GM12878 (cell line): ENCODE data around the gene NDUFA12. TPM values are rescaled to one million over a fixed set of nuclear protein-coding genes. Genes with fewer than 3 reads are reported as not detected.
A peak's percentile ranks its signal among the peaks of the same experiment; 100 is the strongest.

Source experiments
- ATAC-seq: fragments of 200-7000 bp; cut with Tn5 transposase; 3 replicates; pipeline ENCODE4 v1.9.1; 2020; ENCODE audit warnings: mild to moderate bottlenecking, moderate library complexity
- BruUV-seq: library from RNA; stranded (reverse); fragments of 400-500 nt; replicated peaks from 2 replicates; lab custom pipeline; 2021; lab: Mats Ljungman, UMichigan
- CTCF ChIA-PET: fragments of 300-600 bp; sonication (Branson Sonifier 250); formaldehyde crosslinking; extraction: SDS; loops from one replicate; lab custom pipeline; 2021; ENCODE audit warnings: inconsistent platforms; lab: Yijun Ruan, JAX
- POLR2A ChIA-PET: fragments of 350-600 bp; formaldehyde crosslinking; extraction: SDS; loops from one replicate; lab custom pipeline; 2021; ENCODE audit warnings: inconsistent platforms; lab: Charles Lee
- RAD21 ChIA-PET: fragments of 300-600 bp; sonication (Branson Sonifier 250); formaldehyde crosslinking; loops from one replicate; lab custom pipeline; 2023; ENCODE audit warnings: antibody characterized with exemption; ENCODE audit not compliant: unreplicated experiment; lab: Charles Lee
- SMC1A ChIA-PET: fragments of 300-600 bp; sonication (Branson Sonifier 250); formaldehyde crosslinking; loops from one replicate; lab custom pipeline; 2023; ENCODE audit not compliant: unreplicated experiment, uncharacterized antibody; lab: Charles Lee
- DNase-seq: peaks from one replicate; pipeline ENCODE4 v3.0.0-alpha.2; 2011; ENCODE audit warnings: low read depth, low spot score
- FAIRE-seq: peaks from 3 replicates; lab custom pipeline; 2011; peaks lifted over from hg19 to GRCh38; lab: Jason Lieb, UNC
- H2AFZ ChIP-seq: 2 replicates; pipeline ENCODE4 v1.6.0; 2011; ENCODE audit warnings: low read depth, low read length, control low read depth; ENCODE audit not compliant: control insufficient read depth
- H3K27ac ChIP-seq: 2 replicates; pipeline ENCODE4 v1.5.1; 2011; ENCODE audit warnings: control low read depth; ENCODE audit not compliant: control insufficient read depth, insufficient read depth
- H3K27me3 ChIP-seq, 2 experiments: replicated peaks in 1 of 2; 2 replicates each; pipeline versions ENCODE4 v1.6.0 to v1.6.1; 2011; ENCODE audit warnings: low read length in 1 of 2; ENCODE audit not compliant: control insufficient read depth in 2 of 2, insufficient read depth in 2 of 2
- H3K36me3 ChIP-seq, 2 experiments: 2 replicates each; pipeline ENCODE4 v1.5.1; 2011; ENCODE audit warnings: low read length in 1 of 2; ENCODE audit not compliant: control insufficient read depth in 2 of 2, insufficient read depth in 2 of 2
- H3K4me1 ChIP-seq: 2 replicates; pipeline ENCODE4 v1.6.1; 2011; ENCODE audit warnings: mild to moderate bottlenecking, low read length, moderate library complexity, mixed read lengths; ENCODE audit not compliant: control insufficient read depth, insufficient read depth
- H3K4me2 ChIP-seq: 2 replicates; pipeline ENCODE4 v1.6.0; 2011; ENCODE audit warnings: control low read depth; ENCODE audit not compliant: control insufficient read depth, insufficient read depth
- H3K4me3 ChIP-seq: fragments of 200-600 bp; sonication (generic); 2 replicates; pipeline ENCODE4 v1.5.1; 2016
- H3K79me2 ChIP-seq: 2 replicates; pipeline ENCODE4 v1.6.0; 2011; ENCODE audit warnings: low read length; ENCODE audit not compliant: control insufficient read depth, insufficient read depth
- H3K9ac ChIP-seq: 2 replicates; pipeline ENCODE4 v1.8.0; 2011; ENCODE audit warnings: low read length, control low read depth, mixed read lengths; ENCODE audit not compliant: control insufficient read depth, insufficient read depth
- H3K9me3 ChIP-seq: replicated peaks from 3 replicates; pipeline ENCODE4 v1.5.1; 2011; ENCODE audit warnings: mild to moderate bottlenecking, low read length; ENCODE audit not compliant: control insufficient read depth, insufficient read depth
- H4K20me1 ChIP-seq: 2 replicates; pipeline ENCODE4 v1.6.0; 2011; ENCODE audit not compliant: control insufficient read depth, insufficient read depth
- CBX5 ChIP-seq: sonication (generic); IDR thresholded peaks from 2 replicates; pipeline ENCODE4 v1.6.1; 2016; ENCODE audit warnings: low read depth, moderate library complexity, mild to moderate bottlenecking, inconsistent platforms
- CHD4 ChIP-seq: fragments of 200-600 bp; sonication (generic); IDR thresholded peaks from 2 replicates; pipeline ENCODE4 v1.6.1; 2016; ENCODE audit warnings: mild to moderate bottlenecking
- HDAC6 ChIP-seq: fragments of 200-600 bp; sonication (generic); IDR thresholded peaks from one replicate; pipeline ENCODE4 v1.8.0; 2017; ENCODE audit warnings: antibody characterized with exemption; ENCODE audit not compliant: unreplicated experiment
- MEF2A ChIP-seq: IDR thresholded peaks from 2 replicates; pipeline ENCODE4 v1.6.1; 2011; ENCODE audit warnings: low read depth, mild to moderate bottlenecking, low read length, moderate library complexity; ENCODE audit not compliant: insufficient read depth
- NFYA ChIP-seq: IDR thresholded peaks from 2 replicates; pipeline ENCODE4 v1.6.1; 2011; ENCODE audit warnings: low read depth, mild to moderate bottlenecking, low read length, improper control_type of control experiment, borderline replicate concordance
- NFYB ChIP-seq: IDR thresholded peaks from 2 replicates; pipeline ENCODE4 v1.6.1; 2011; ENCODE audit warnings: low read depth, mild to moderate bottlenecking, low read length, improper control_type of control experiment, moderate library complexity; ENCODE audit not compliant: insufficient read depth
- POLR2AphosphoS5 ChIP-seq: IDR thresholded peaks from 2 replicates; pipeline ENCODE4 v1.6.1; 2011; ENCODE audit warnings: mild to moderate bottlenecking, low read length, inconsistent platforms
- RB1 ChIP-seq: fragments of 450-650 bp; formaldehyde crosslinking; IDR thresholded peaks from 2 replicates; pipeline ENCODE4 v1.6.1; 2017; ENCODE audit warnings: mild to moderate bottlenecking, borderline replicate concordance
- RELB ChIP-seq: fragments of 450-650 bp; IDR thresholded peaks from 2 replicates; pipeline ENCODE4 v1.6.1; 2017; ENCODE audit warnings: low read depth, mild to moderate bottlenecking, moderate library complexity
- SIN3A ChIP-seq: IDR thresholded peaks from 2 replicates; pipeline ENCODE4 v1.6.1; 2012; ENCODE audit warnings: low read depth, low read length, improper control_type of control experiment
- SMAD1 ChIP-seq: fragments of 450-650 bp; IDR thresholded peaks from 2 replicates; pipeline ENCODE4 v1.6.1; 2018; ENCODE audit warnings: mild to moderate bottlenecking, low read depth; ENCODE audit not compliant: partially characterized antibody
- SREBF1 ChIP-seq: IDR thresholded peaks from 2 replicates; pipeline ENCODE4 v1.6.1; 2012; ENCODE audit warnings: mild to moderate bottlenecking, low read length
- STAT1 ChIP-seq: fragments of 450-650 bp; conservative IDR thresholded peaks from 2 replicates; pipeline ENCODE4 v1.6.1; 2014; ENCODE audit warnings: antibody characterized with exemption, mild to moderate bottlenecking
- TCF12 ChIP-seq: IDR thresholded peaks from 2 replicates; pipeline ENCODE4 v1.6.1; 2011; ENCODE audit warnings: low read depth, mild to moderate bottlenecking, low read length
- WRNIP1 ChIP-seq: IDR thresholded peaks from 2 replicates; pipeline ENCODE4 v1.6.1; 2011; ENCODE audit warnings: low read depth, low read length, improper control_type of control experiment, borderline replicate concordance
- WGBS: methylation state at CpG from one replicate; pipeline ENCODE4 v1.1.6; 2016; ENCODE audit warnings: low lambda C conversion rate; ENCODE audit not compliant: insufficient replicate concordance, insufficient coverage; ENCODE audit errors: missing lambda C conversion rate; 5-methylcytosine and 5-hydroxymethylcytosine counted together
- in situ Hi-C: fragments of 300-500 bp; cut with MboI; formaldehyde crosslinking; loops from 9 replicates; pipeline ENCODE4 v1.14.3; 2018; ENCODE audit warnings: mixed read lengths
- intact Hi-C: fragments of 100-400 bp; cut with micrococcal nuclease; formaldehyde crosslinking; loops from one replicate; pipeline ENCODE4 v1.14.2; 2022; ENCODE audit not compliant: unreplicated experiment
- polyA plus RNA-seq, 11 experiments: library from polyadenylated mRNA; depleted of rRNA in 4 of 11; unstranded in 6 of 11; stranded (reverse) in 5 of 11; fragments of >200 nt; fragmentation: Nextera tagmentation in 4 of 11; fragmentation: Illumina TruSeq in 1 of 11; extraction: Ambion mirVana in 4 of 11; extraction: Trizol in 1 of 11; gene quantifications; 1 replicate in 1 of 11; 2 replicates in 10 of 11; pipeline versions ENCODE4 v1.2.1 to v1.2.3, GENCODE V29; 2011 to 2016; ENCODE audit warnings: inconsistent platforms in 2 of 11, missing spikeins in 2 of 11, low read depth in 1 of 11
- total RNA-seq, 4 experiments: library from RNA; depleted of rRNA in 3 of 4; stranded (reverse); fragments of >200 nt in 3 of 4; fragmentation: Illumina TruSeq in 1 of 4; extraction: Trizol in 1 of 4; gene quantifications; 2 replicates each; pipeline versions ENCODE4 v1.2.1 to v1.2.3, GENCODE V29; 2013 to 2021
- TF ChIP-seq, protein P1 (sequence below): IDR thresholded peaks from 2 replicates; pipeline ENCODE4 v1.6.1; 2011; ENCODE audit warnings: borderline replicate concordance, low read depth, mild to moderate bottlenecking, moderate library complexity, mixed read lengths, low read length; ENCODE audit not compliant: insufficient read depth; ENCODE audit errors: extremely low read length
- TF ChIP-seq, protein P2 (sequence below): IDR thresholded peaks from 2 replicates; pipeline ENCODE4 v1.6.1; 2012; ENCODE audit warnings: low read depth, low read length, improper control_type of control experiment
- TF ChIP-seq, protein P3 (sequence below): fragments of 450-650 bp; IDR thresholded peaks from 2 replicates; pipeline ENCODE4 v1.6.1; 2016; ENCODE audit warnings: mild to moderate bottlenecking

The NDUFA12 gene
- total and polyA plus RNA-seq, 10 of the 15 experiments (the other 5 are each of a cell fraction or from before 2014, with no cell fraction given): 141 to 1,021 (median 295) TPM

DNA sequence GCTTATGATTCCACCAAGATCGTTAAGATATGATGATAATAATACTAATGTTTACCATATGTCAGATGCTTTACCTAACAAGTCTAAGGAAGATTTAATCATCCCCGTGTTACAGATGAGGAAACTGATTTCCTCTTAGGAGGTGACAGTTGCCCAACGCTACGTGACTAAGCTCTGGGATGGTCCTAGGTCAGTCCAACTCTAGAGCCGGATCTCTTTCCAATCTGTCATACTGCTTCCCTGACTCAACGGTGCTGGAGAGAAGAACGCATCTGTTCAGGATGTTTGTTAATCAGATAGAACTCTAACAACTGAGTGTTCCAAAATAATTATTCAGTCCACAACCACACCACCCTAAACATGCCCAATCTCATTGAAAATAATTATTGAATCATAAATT, 39.8 kb downstream of the NDUFA12 start:
- H3K4me2 ChIP-seq: no peak overlapping the region
- CTCF ChIA-PET: interaction anchor here (1.1 kb wide), 1 partner anchor 9 kb away, joined by 3 read pairs; no protein-coding TSS in a partner anchor
- H3K27me3 ChIP-seq: no peaks in the 10 kb centered on the region
- H4K20me1 ChIP-seq: no peaks in the 10 kb centered on the region
- ATAC-seq (no peak), FAIRE-seq (peak; percentile 7), DNase-seq (no peak)
- in situ Hi-C loops: no loop called here
- POLR2A ChIA-PET: no interaction called here
- no peak overlapping the region for H3K27ac ChIP-seq
- H2AFZ ChIP-seq: no peak overlapping the region
- BruUV-seq: no TSS peak
- no peaks in the 10 kb centered on the region for H3K79me2 ChIP-seq
- no peaks in the 10 kb centered on the region for H3K36me3 ChIP-seq
- H3K9me3 ChIP-seq: no peaks in the 10 kb centered on the region
- TF ChIP-seq HDAC6 (no peak), SMAD1 (no peak), RELB (no peak), NFYA (no peak), CHD4 (no peak), STAT1 (no peak), TCF12 (no peak), POLR2AphosphoS5 (no peak), CBX5 (no peak), MEF2A (no peak), WRNIP1 (no peak), NFYB (no peak), SREBF1 (no peak), RB1 (no peak), SIN3A (no peak)
- TF ChIP-seq, protein P1, sequence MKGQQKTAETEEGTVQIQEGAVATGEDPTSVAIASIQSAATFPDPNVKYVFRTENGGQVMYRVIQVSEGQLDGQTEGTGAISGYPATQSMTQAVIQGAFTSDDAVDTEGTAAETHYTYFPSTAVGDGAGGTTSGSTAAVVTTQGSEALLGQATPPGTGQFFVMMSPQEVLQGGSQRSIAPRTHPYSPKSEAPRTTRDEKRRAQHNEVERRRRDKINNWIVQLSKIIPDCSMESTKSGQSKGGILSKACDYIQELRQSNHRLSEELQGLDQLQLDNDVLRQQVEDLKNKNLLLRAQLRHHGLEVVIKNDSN: no peak
- TF ChIP-seq, protein P2, sequence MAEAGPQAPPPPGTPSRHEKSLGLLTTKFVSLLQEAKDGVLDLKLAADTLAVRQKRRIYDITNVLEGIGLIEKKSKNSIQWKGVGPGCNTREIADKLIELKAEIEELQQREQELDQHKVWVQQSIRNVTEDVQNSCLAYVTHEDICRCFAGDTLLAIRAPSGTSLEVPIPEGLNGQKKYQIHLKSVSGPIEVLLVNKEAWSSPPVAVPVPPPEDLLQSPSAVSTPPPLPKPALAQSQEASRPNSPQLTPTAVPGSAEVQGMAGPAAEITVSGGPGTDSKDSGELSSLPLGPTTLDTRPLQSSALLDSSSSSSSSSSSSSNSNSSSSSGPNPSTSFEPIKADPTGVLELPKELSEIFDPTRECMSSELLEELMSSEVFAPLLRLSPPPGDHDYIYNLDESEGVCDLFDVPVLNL: no peak
- TF ChIP-seq, protein P3, sequence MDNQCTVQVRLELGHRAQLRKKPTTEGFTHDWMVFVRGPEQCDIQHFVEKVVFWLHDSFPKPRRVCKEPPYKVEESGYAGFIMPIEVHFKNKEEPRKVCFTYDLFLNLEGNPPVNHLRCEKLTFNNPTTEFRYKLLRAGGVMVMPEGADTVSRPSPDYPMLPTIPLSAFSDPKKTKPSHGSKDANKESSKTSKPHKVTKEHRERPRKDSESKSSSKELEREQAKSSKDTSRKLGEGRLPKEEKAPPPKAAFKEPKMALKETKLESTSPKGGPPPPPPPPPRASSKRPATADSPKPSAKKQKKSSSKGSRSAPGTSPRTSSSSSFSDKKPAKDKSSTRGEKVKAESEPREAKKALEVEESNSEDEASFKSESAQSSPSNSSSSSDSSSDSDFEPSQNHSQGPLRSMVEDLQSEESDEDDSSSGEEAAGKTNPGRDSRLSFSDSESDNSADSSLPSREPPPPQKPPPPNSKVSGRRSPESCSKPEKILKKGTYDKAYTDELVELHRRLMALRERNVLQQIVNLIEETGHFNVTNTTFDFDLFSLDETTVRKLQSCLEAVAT: no peak
- H3K4me3 ChIP-seq: no peak overlapping the region
- no peaks in the 10 kb centered on the region for H3K4me1 ChIP-seq
- intact Hi-C loops: no loop called here
- RAD21 ChIA-PET: no interaction called here
- no peak overlapping the region for H3K9ac ChIP-seq
- WGBS: 68% methylated on average over 7 of the region's 7 CpGs
- SMC1A ChIA-PET: no interaction called here
